BLaER1 (cell line): ENCODE results near the gene SPINK8.
"Not testable (repeated sequence)": the region's sequence is repeated elsewhere in the genome, so short reads cannot be mapped to it uniquely, and the experiment has no call there.

Experiments
- H3K27ac ChIP-seq: shearing (Covaris generic); formaldehyde crosslinking; 2 replicates; pipeline ENCODE4 v1.8.1; 2022
- H3K27me3 ChIP-seq: shearing (Covaris generic); formaldehyde crosslinking; 2 replicates; pipeline ENCODE4 v1.8.1; 2022
- H3K36me3 ChIP-seq: shearing (Covaris generic); formaldehyde crosslinking; 2 replicates; pipeline ENCODE4 v1.8.1; 2022
- H3K4me1 ChIP-seq: shearing (Covaris generic); formaldehyde crosslinking; 2 replicates; pipeline ENCODE4 v1.8.1; 2022
- H3K4me2 ChIP-seq: shearing (Covaris generic); formaldehyde crosslinking; 2 replicates; pipeline ENCODE4 v1.8.1; 2022
- H3K4me3 ChIP-seq: shearing (Covaris generic); formaldehyde crosslinking; 2 replicates; pipeline ENCODE4 v1.8.1; 2022
- H3K9ac ChIP-seq: shearing (Covaris generic); formaldehyde crosslinking; 2 replicates; pipeline ENCODE4 v1.8.1; 2022
- H3K9me3 ChIP-seq: shearing (Covaris generic); formaldehyde crosslinking; 2 replicates; pipeline ENCODE4 v1.8.1; 2022
- H4K20me1 ChIP-seq: shearing (Covaris generic); formaldehyde crosslinking; 2 replicates; pipeline ENCODE4 v1.8.1; 2022
- Cebpa-rat ChIP-seq: shearing (Covaris generic); IDR thresholded peaks from 2 replicates; pipeline ENCODE4 v1.8.1; 2022

The SPINK8 gene

GRCh38 chr3:48285132-48285531 lies 48.3 kb downstream of the SPINK8 start:
- Histone ChIP-seq H3K27ac (no peak overlapping the region), H3K36me3 (peaks cover 27% of the 10 kb centered on the region), H3K9ac (no peak overlapping the region), H3K4me2 (no peak overlapping the region), H4K20me1 (no peaks in the 10 kb centered on the region), H3K27me3 (no peaks in the 10 kb centered on the region), H3K4me1 (no peaks in the 10 kb centered on the region), H3K4me3 (no peak overlapping the region), H3K9me3 (peaks cover 10% of the 10 kb centered on the region; the same call in 1 of the 2 replicates)
- TF ChIP-seq Cebpa-rat = no peak

- Histone ChIP-seq H3K4me2 (no peak overlapping the region), H3K4me1 (no peaks in the 10 kb centered on the region), H3K36me3 (no peaks in the 10 kb centered on the region), H4K20me1 (no peaks in the 10 kb centered on the region), H3K9ac (no peak overlapping the region), H3K9me3 (no peaks in the 10 kb centered on the region), H3K4me3 (no peak overlapping the region), H3K27ac (no peak overlapping the region), H3K27me3 (no peaks in the 10 kb centered on the region)
- no peak for TF ChIP-seq Cebpa-rat
These were observed 52.6 kb downstream of the SPINK8 start for GRCh38 chr3:48280881-48281280.

- Histone ChIP-seq H3K27ac (no peak overlapping the region), H3K27me3 (no peaks in the 10 kb centered on the region), H3K9ac (no peak overlapping the region), H3K4me3 (no peak overlapping the region), H4K20me1 (no peaks in the 10 kb centered on the region), H3K9me3 (no peaks in the 10 kb centered on the region), H3K4me1 (no peaks in the 10 kb centered on the region), H3K4me2 (no peak overlapping the region), H3K36me3 (no peaks in the 10 kb centered on the region)
- no peak for TF ChIP-seq Cebpa-rat
These were observed 54.4 kb downstream of the SPINK8 start for GRCh38 chr3:48278884-48279559.

GRCh38 chr3:48276911-48277641 lies 56.4 kb downstream of the SPINK8 start:
- H3K4me1 ChIP-seq = no peaks in the 10 kb centered on the region
- no peak overlapping the region for H3K9ac ChIP-seq
- H4K20me1 ChIP-seq = no peaks in the 10 kb centered on the region
- no peaks in the 10 kb centered on the region for H3K9me3 ChIP-seq
- no peak for TF ChIP-seq Cebpa-rat
- no peak overlapping the region for H3K27ac ChIP-seq
- no peak overlapping the region for H3K4me3 ChIP-seq
- no peaks in the 10 kb centered on the region for H3K27me3 ChIP-seq
- no peak overlapping the region for H3K4me2 ChIP-seq
- no peaks in the 10 kb centered on the region; the same call in 1 of the 2 replicates for H3K36me3 ChIP-seq

- Histone ChIP-seq H4K20me1 (no peaks in the 10 kb centered on the region), H3K36me3 (peaks cover 16% of the 10 kb centered on the region), H3K27me3 (no peaks in the 10 kb centered on the region), H3K9me3 (peaks cover 6% of the 10 kb centered on the region), H3K4me2 (no peak overlapping the region), H3K9ac (no peak overlapping the region), H3K4me1 (peaks cover 6% of the 10 kb centered on the region), H3K27ac (no peak overlapping the region), H3K4me3 (no peak overlapping the region)
- no peak for TF ChIP-seq Cebpa-rat
These were observed 58.0 kb downstream of the SPINK8 start for GRCh38 chr3:48275287-48276027.

GRCh38 chr3:48274452-48274851 lies 59.0 kb downstream of the SPINK8 start:
- TF ChIP-seq Cebpa-rat = no peak
- H3K36me3 ChIP-seq = peaks cover 26% of the 10 kb centered on the region

GRCh38 chr3:48273594-48274211 lies 59.8 kb downstream of the SPINK8 start:
- Histone ChIP-seq H3K9ac (no peak overlapping the region), H3K9me3 (peaks cover 6% of the 10 kb centered on the region), H3K4me1 (peaks cover 8% of the 10 kb centered on the region), H3K27ac (no peak overlapping the region), H3K27me3 (no peaks in the 10 kb centered on the region), H3K36me3 (peaks cover 33% of the 10 kb centered on the region), H4K20me1 (no peaks in the 10 kb centered on the region), H3K4me3 (no peak overlapping the region), H3K4me2 (no peak overlapping the region)
- TF ChIP-seq Cebpa-rat = no peak

More at GRCh38 chr3:48274452-48274851, 59.0 kb downstream of the SPINK8 start:
- Histone ChIP-seq H3K9ac (no peak overlapping the region), H3K9me3 (peaks cover 6% of the 10 kb centered on the region), H3K4me2 (no peak overlapping the region), H4K20me1 (no peaks in the 10 kb centered on the region), H3K27ac (no peak overlapping the region), H3K27me3 (no peaks in the 10 kb centered on the region), H3K4me3 (no peak overlapping the region), H3K4me1 (peaks cover 8% of the 10 kb centered on the region)

- no peak overlapping the region for H3K4me3 ChIP-seq
- TF ChIP-seq Cebpa-rat = no peak
- no peaks in the 10 kb centered on the region for H4K20me1 ChIP-seq
- no peak overlapping the region for H3K27ac ChIP-seq
- H3K4me2 ChIP-seq = no peak overlapping the region
- H3K9me3 ChIP-seq = peaks cover 6% of the 10 kb centered on the region
- peaks cover 50% of the 10 kb centered on the region for H3K36me3 ChIP-seq
- peaks cover 8% of the 10 kb centered on the region for H3K4me1 ChIP-seq
- no peaks in the 10 kb centered on the region for H3K27me3 ChIP-seq
- H3K9ac ChIP-seq = no peak overlapping the region
These were observed 61.5 kb downstream of the SPINK8 start for GRCh38 chr3:48271763-48272498.

GRCh38 chr3:48271223-48271622 lies 62.2 kb downstream of the SPINK8 start:
- H3K36me3 ChIP-seq = peaks cover 57% of the 10 kb centered on the region
- not testable (repeated sequence) for H3K9me3 ChIP-seq, H3K27ac ChIP-seq, H4K20me1 ChIP-seq, H3K9ac ChIP-seq, H3K4me2 ChIP-seq, H3K4me1 ChIP-seq, H3K4me3 ChIP-seq, H3K27me3 ChIP-seq
